Activated CD8-positive, alpha-beta memory T cell treated with anti-CD3 and anti-CD28 coated beads, Interleukin-2, amount 50 U/mL, for 1 hour (primary cell): ENCODE measurements around the gene TSPAN18.

Source experiments
- DNase-seq: peaks from one replicate; pipeline ENCODE4 v3.0.0-alpha.2; 2020; ENCODE audit errors: extremely low read depth

The TSPAN18 gene

GRCh38 chr11:44957040-44957515 lies 230.3 kb downstream of the TSPAN18 start:
- DNase-seq: no peak

- no peak for DNase-seq
Observed at GRCh38 chr11:44957776-44958564, 231.2 kb downstream of the TSPAN18 start.

GRCh38 chr11:44959064-44959463 lies 232.3 kb downstream of the TSPAN18 start:
- no peak for DNase-seq

- no peak for DNase-seq
Observed at GRCh38 chr11:44960200-44960845, 233.6 kb downstream of the TSPAN18 start.

- DNase-seq: no peak
Observed at GRCh38 chr11:44962464-44962863, 235.7 kb downstream of the TSPAN18 start.

- no peak for DNase-seq
Observed at GRCh38 chr11:44963136-44963535, 236.4 kb downstream of the TSPAN18 start.

- DNase-seq: no peak
Observed at GRCh38 chr11:44963948-44964347, 237.2 kb downstream of the TSPAN18 start.

GRCh38 chr11:44964526-44965209 lies 237.9 kb downstream of the TSPAN18 start:
- no peak for DNase-seq

GRCh38 chr11:44966694-44967093 lies 239.9 kb downstream of the TSPAN18 start:
- DNase-seq: no peak

GRCh38 chr11:44967930-44968496 lies 241.3 kb downstream of the TSPAN18 start:
- no peak for DNase-seq

- DNase-seq: no peak
Observed at GRCh38 chr11:44968510-44968909, 241.7 kb downstream of the TSPAN18 start.

GRCh38 chr11:44969651-44970252 lies 243.0 kb downstream of the TSPAN18 start:
- no peak for DNase-seq

GRCh38 chr11:44970293-44970692 lies 243.5 kb downstream of the TSPAN18 start:
- DNase-seq: no peak

GRCh38 chr11:44971185-44971584 lies 244.4 kb downstream of the TSPAN18 start:
- DNase-seq: no peak

GRCh38 chr11:44972746-44973435 lies 246.1 kb downstream of the TSPAN18 start:
- no peak for DNase-seq

GRCh38 chr11:44973632-44974401 lies 247.1 kb downstream of the TSPAN18 start:
- no peak for DNase-seq

- no peak for DNase-seq
Observed at GRCh38 chr11:44974402-44975000, 247.7 kb downstream of the TSPAN18 start.

- no peak for DNase-seq
Observed at GRCh38 chr11:44976576-44976975, 249.8 kb downstream of the TSPAN18 start.

GRCh38 chr11:44977493-44977984 lies 250.8 kb downstream of the TSPAN18 start:
- no peak for DNase-seq
